Panc1 (cell line): ENCODE results near the gene SNED1. TPM values are rescaled to one million over a fixed set of nuclear protein-coding genes. Genes with fewer than 3 reads are reported as not detected.

Experiments
- ATAC-seq: fragments of 200-7000 bp; cut with Tn5 transposase; 2 replicates; pipeline ENCODE4 v1.9.1; 2020; ENCODE audit warnings: mild to moderate bottlenecking, moderate library complexity
- BruUV-seq: library from RNA; stranded (reverse); fragments of 400-500 nt; replicated peaks from 2 replicates; lab custom pipeline; 2021; lab: Mats Ljungman, UMichigan
- CTCF ChIA-PET: fragments of 300-600 bp; sonication (Branson Sonifier 250); formaldehyde crosslinking; loops from one replicate; lab custom pipeline; 2022; ENCODE audit warnings: antibody characterized with exemption; lab: Charles Lee
- POLR2A ChIA-PET: fragments of 300-600 bp; sonication (Branson Sonifier 250); formaldehyde crosslinking; loops from one replicate; lab custom pipeline; 2022; ENCODE audit warnings: antibody characterized with exemption; lab: Charles Lee
- DNase-seq: peaks from one replicate; pipeline ENCODE4 v3.0.0-alpha.2; 2010; ENCODE audit warnings: low read depth, low spot score
- H3K27ac ChIP-seq: 2 replicates; pipeline ENCODE4 v1.5.1; 2011; ENCODE audit warnings: mild to moderate bottlenecking, low read length, inconsistent platforms
- H3K27me3 ChIP-seq: fragments of 200-500 bp; sonication (Bioruptor generic); 2 replicates; pipeline ENCODE4 v1.6.0; 2014; ENCODE audit warnings: low read length, inconsistent platforms; ENCODE audit not compliant: control insufficient read depth, insufficient read depth
- H3K36me3 ChIP-seq: fragments of 200-500 bp; sonication (Bioruptor generic); 2 replicates; pipeline ENCODE4 v1.5.1; 2014; ENCODE audit warnings: inconsistent platforms, mild to moderate bottlenecking, low read length, moderate library complexity; ENCODE audit not compliant: control insufficient read depth, insufficient read depth
- H3K4me1 ChIP-seq: 2 replicates; pipeline ENCODE4 v1.5.1; 2011; ENCODE audit warnings: inconsistent platforms, mild to moderate bottlenecking, low read length, moderate library complexity; ENCODE audit not compliant: control insufficient read depth, insufficient read depth
- H3K4me3 ChIP-seq, 2 experiments: 2 replicates each; pipeline ENCODE4 v1.5.1; 2011 to 2012; ENCODE audit warnings: low read depth in 2 of 2, low read length in 2 of 2, mild to moderate bottlenecking in 2 of 2, inconsistent platforms in 1 of 2, moderate library complexity in 1 of 2
- H3K9me3 ChIP-seq: fragments of 200-500 bp; sonication (Bioruptor generic); 2 replicates; pipeline ENCODE4 v1.5.1; 2014; ENCODE audit warnings: low read depth, mild to moderate bottlenecking, inconsistent platforms, low read length, moderate library complexity; ENCODE audit not compliant: control insufficient read depth, insufficient read depth
- POLR2AphosphoS5 ChIP-seq: IDR thresholded peaks from 2 replicates; pipeline ENCODE4 v1.6.1; 2012; ENCODE audit warnings: mild to moderate bottlenecking, low read depth, low read length, moderate library complexity
- SIN3A ChIP-seq: IDR thresholded peaks from 2 replicates; pipeline ENCODE4 v1.6.1; 2012; ENCODE audit warnings: low read depth, mild to moderate bottlenecking, low read length, moderate library complexity, borderline replicate concordance; ENCODE audit not compliant: insufficient read depth
- TCF7L2 ChIP-seq: IDR thresholded peaks from 2 replicates; pipeline ENCODE4 v1.6.1; 2011; ENCODE audit warnings: mild to moderate bottlenecking, low read depth, low read length, inconsistent platforms
- in situ Hi-C: cut with HindIII; loops from 2 replicates; pipeline ENCODE4 v1.10.0; 2016; ENCODE audit warnings: low sequenced_read_pairs, low pct_unique_long_range_greater_than_20kb
- intact Hi-C: fragments of 100-400 bp; cut with micrococcal nuclease; formaldehyde crosslinking; loops from one replicate; pipeline ENCODE4 v1.10.0; 2022; ENCODE audit not compliant: unreplicated experiment
- total RNA-seq: library from RNA; stranded (reverse); gene quantifications from one replicate; pipeline ENCODE4 v1.2.1, GENCODE V29; 2021; ENCODE audit not compliant: unreplicated experiment
- TF ChIP-seq, protein P1 (sequence below), 2 experiments: IDR thresholded peaks; 2 replicates each; pipeline ENCODE4 v1.6.1; 2011 to 2012; ENCODE audit warnings: low read depth in 2 of 2, control low read depth in 1 of 2, low read length in 1 of 2, mild to moderate bottlenecking in 1 of 2, moderate library complexity in 1 of 2; ENCODE audit not compliant: insufficient read depth in 1 of 2
- TF ChIP-seq, protein P2 (sequence below): fragments of 450-650 bp; IDR thresholded peaks from 2 replicates; pipeline ENCODE4 v1.5.1; 2017; ENCODE audit warnings: mild to moderate bottlenecking

The SNED1 gene
- total RNA-seq, 1 experiment from 2014 or later, result 11.0 TPM

GRCh38 chr2:241020629-241021190, 22.3 kb downstream of the SNED1 start:
- Histone ChIP-seq H3K4me3 (no peak overlapping the region), H3K4me1 (no peaks in the 10 kb centered on the region), H3K36me3 (no peaks in the 10 kb centered on the region), H3K27ac (no peak overlapping the region), H3K9me3 (peaks cover 13% of the 10 kb centered on the region), H3K27me3 (no peaks in the 10 kb centered on the region)
- DNase-seq (no peak), ATAC-seq (no peak)
- POLR2A ChIA-PET, result no interaction called here
- TF ChIP-seq POLR2AphosphoS5 (no peak), SIN3A (no peak), TCF7L2 (no peak)
- TF ChIP-seq, protein P1, sequence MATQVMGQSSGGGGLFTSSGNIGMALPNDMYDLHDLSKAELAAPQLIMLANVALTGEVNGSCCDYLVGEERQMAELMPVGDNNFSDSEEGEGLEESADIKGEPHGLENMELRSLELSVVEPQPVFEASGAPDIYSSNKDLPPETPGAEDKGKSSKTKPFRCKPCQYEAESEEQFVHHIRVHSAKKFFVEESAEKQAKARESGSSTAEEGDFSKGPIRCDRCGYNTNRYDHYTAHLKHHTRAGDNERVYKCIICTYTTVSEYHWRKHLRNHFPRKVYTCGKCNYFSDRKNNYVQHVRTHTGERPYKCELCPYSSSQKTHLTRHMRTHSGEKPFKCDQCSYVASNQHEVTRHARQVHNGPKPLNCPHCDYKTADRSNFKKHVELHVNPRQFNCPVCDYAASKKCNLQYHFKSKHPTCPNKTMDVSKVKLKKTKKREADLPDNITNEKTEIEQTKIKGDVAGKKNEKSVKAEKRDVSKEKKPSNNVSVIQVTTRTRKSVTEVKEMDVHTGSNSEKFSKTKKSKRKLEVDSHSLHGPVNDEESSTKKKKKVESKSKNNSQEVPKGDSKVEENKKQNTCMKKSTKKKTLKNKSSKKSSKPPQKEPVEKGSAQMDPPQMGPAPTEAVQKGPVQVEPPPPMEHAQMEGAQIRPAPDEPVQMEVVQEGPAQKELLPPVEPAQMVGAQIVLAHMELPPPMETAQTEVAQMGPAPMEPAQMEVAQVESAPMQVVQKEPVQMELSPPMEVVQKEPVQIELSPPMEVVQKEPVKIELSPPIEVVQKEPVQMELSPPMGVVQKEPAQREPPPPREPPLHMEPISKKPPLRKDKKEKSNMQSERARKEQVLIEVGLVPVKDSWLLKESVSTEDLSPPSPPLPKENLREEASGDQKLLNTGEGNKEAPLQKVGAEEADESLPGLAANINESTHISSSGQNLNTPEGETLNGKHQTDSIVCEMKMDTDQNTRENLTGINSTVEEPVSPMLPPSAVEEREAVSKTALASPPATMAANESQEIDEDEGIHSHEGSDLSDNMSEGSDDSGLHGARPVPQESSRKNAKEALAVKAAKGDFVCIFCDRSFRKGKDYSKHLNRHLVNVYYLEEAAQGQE (IDR thresholded peaks at IDR 0.05; ENCODE audit: insufficient read depth in 1 of 2, low read depth in 2 of 2, low read length in 1 of 2), result no peak
- TF ChIP-seq, protein P2, sequence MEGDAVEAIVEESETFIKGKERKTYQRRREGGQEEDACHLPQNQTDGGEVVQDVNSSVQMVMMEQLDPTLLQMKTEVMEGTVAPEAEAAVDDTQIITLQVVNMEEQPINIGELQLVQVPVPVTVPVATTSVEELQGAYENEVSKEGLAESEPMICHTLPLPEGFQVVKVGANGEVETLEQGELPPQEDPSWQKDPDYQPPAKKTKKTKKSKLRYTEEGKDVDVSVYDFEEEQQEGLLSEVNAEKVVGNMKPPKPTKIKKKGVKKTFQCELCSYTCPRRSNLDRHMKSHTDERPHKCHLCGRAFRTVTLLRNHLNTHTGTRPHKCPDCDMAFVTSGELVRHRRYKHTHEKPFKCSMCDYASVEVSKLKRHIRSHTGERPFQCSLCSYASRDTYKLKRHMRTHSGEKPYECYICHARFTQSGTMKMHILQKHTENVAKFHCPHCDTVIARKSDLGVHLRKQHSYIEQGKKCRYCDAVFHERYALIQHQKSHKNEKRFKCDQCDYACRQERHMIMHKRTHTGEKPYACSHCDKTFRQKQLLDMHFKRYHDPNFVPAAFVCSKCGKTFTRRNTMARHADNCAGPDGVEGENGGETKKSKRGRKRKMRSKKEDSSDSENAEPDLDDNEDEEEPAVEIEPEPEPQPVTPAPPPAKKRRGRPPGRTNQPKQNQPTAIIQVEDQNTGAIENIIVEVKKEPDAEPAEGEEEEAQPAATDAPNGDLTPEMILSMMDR, result no peak
- intact Hi-C loops, result no loop called here
- no TSS peak for BruUV-seq
- in situ Hi-C loops, result no loop called here
- CTCF ChIA-PET, result no interaction called here

DNA sequence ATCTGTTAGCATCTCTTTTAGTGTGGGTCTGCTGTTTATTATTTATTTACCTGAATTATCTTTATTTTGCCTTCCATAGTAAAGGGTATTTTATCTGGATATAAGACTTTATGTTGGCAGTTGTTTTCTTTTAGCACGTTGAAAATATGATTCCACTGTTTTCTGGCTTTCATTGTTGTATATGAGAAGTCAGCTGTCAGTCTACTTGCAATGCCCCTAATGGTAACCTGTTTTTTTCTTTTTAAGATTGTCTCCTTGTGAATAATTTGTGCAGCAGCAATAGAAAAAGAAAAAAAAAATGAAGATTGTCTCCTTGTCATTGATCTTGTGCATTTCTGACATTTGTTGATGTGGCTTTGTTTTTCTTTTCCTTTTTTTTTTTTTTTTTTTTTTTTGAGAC, 27.2 kb downstream of the SNED1 start:
- Histone ChIP-seq H3K4me3 (no peak overlapping the region), H3K27ac (no peak overlapping the region), H3K36me3 (no peaks in the 10 kb centered on the region), H3K4me1 (no peaks in the 10 kb centered on the region), H3K27me3 (no peaks in the 10 kb centered on the region), H3K9me3 (peaks cover 22% of the 10 kb centered on the region)
- TF ChIP-seq TCF7L2, result no peak
- TF ChIP-seq, protein P2, result no peak
- no peak for ATAC-seq
- in situ Hi-C loops (no loop called here), intact Hi-C loops (no loop called here)
- CTCF ChIA-PET, result interaction anchor here (0.7 kb wide), 1 partner anchor 113 kb away, joined by 11 read pairs; no protein-coding TSS in a partner anchor
- POLR2A ChIA-PET, result no interaction called here
- DNase-seq, result no peak
- no TSS peak for BruUV-seq
